HEK293 (cell line): Measurements from ENCODE around the gene NOC4L.

Source experiments
- FEZF1 ChIP-seq: fragments of 450-650 bp; formaldehyde crosslinking; IDR thresholded peaks from 2 replicates; pipeline ENCODE4 v1.5.1; 2016; ENCODE audit warnings: missing biosample characterization, missing genetic modification characterization
- GLIS1 ChIP-seq: fragments of 450-650 bp; formaldehyde crosslinking; IDR thresholded peaks from 2 replicates; pipeline ENCODE4 v1.5.1; 2016; ENCODE audit warnings: missing biosample characterization, missing genetic modification characterization
- HOXC10 ChIP-seq: sonication (generic); formaldehyde crosslinking; IDR thresholded peaks from 2 replicates; pipeline ENCODE4 v1.8.1; 2023; ENCODE audit warnings: mild to moderate bottlenecking, missing genetic modification reagents
- KLF10 ChIP-seq: fragments of 450-650 bp; IDR thresholded peaks from 2 replicates; pipeline ENCODE4 v1.5.1; 2018; ENCODE audit warnings: missing biosample characterization, mild to moderate bottlenecking, missing genetic modification characterization
- SP2 ChIP-seq: fragments of 450-650 bp; formaldehyde crosslinking; IDR thresholded peaks from 2 replicates; pipeline ENCODE4 v1.5.1; 2016; ENCODE audit warnings: missing biosample characterization, missing genetic modification characterization
- ZBTB7A ChIP-seq: fragments of 450-650 bp; formaldehyde crosslinking; IDR thresholded peaks from 2 replicates; pipeline ENCODE4 v1.5.1; 2016; ENCODE audit warnings: low read depth, missing biosample characterization, missing genetic modification characterization
- ZNF10 ChIP-seq: fragments of 450-650 bp; formaldehyde crosslinking; IDR thresholded peaks from 2 replicates; pipeline ENCODE4 v1.5.1; 2017; ENCODE audit warnings: missing biosample characterization, missing genetic modification characterization
- ZNF214 ChIP-seq: fragments of 450-650 bp; formaldehyde crosslinking; IDR thresholded peaks from 2 replicates; pipeline ENCODE4 v1.5.1; 2017; ENCODE audit warnings: missing biosample characterization, mild to moderate bottlenecking, missing genetic modification characterization, borderline replicate concordance
- ZNF324 ChIP-seq: fragments of 450-650 bp; formaldehyde crosslinking; IDR thresholded peaks from 2 replicates; pipeline ENCODE4 v1.5.1; 2016; ENCODE audit warnings: missing biosample characterization, missing genetic modification characterization
- ZNF426 ChIP-seq: fragments of 450-650 bp; formaldehyde crosslinking; IDR thresholded peaks from 2 replicates; pipeline ENCODE4 v1.5.1; 2017; ENCODE audit warnings: missing biosample characterization, missing genetic modification characterization, mild to moderate bottlenecking, inconsistent platforms, moderate library complexity
- ZNF560 ChIP-seq: fragments of 450-650 bp; formaldehyde crosslinking; IDR thresholded peaks from 2 replicates; pipeline ENCODE4 v1.5.1; 2017; ENCODE audit warnings: missing biosample characterization, missing genetic modification characterization, borderline replicate concordance
- ZNF561 ChIP-seq: fragments of 450-650 bp; IDR thresholded peaks from 2 replicates; pipeline ENCODE4 v1.5.1; 2018; ENCODE audit warnings: missing biosample characterization, missing genetic modification characterization, borderline replicate concordance
- ZNF596 ChIP-seq: fragments of 450-650 bp; IDR thresholded peaks from 2 replicates; pipeline ENCODE4 v1.5.0; 2018; ENCODE audit warnings: missing biosample characterization, mild to moderate bottlenecking, missing genetic modification characterization, moderate library complexity
- ZNF843 ChIP-seq: fragments of 450-650 bp; formaldehyde crosslinking; IDR thresholded peaks from 2 replicates; pipeline ENCODE4 v1.5.1; 2016; ENCODE audit warnings: missing biosample characterization, missing genetic modification characterization
- TF ChIP-seq, protein P1 (sequence below): fragments of 450-650 bp; formaldehyde crosslinking; IDR thresholded peaks from 2 replicates; pipeline ENCODE4 v1.5.1; 2016; ENCODE audit warnings: missing biosample characterization, missing genetic modification characterization, borderline replicate concordance
- TF ChIP-seq, protein P2 (sequence below): fragments of 450-650 bp; formaldehyde crosslinking; IDR thresholded peaks from 2 replicates; pipeline ENCODE4 v1.5.1; 2016; ENCODE audit warnings: missing biosample characterization, missing genetic modification characterization
- TF ChIP-seq, protein P3 (sequence below): fragments of 450-650 bp; formaldehyde crosslinking; IDR thresholded peaks from 2 replicates; pipeline ENCODE4 v1.5.1; 2017; ENCODE audit warnings: missing biosample characterization, missing genetic modification characterization
- TF ChIP-seq, protein P4 (sequence below): fragments of 450-650 bp; formaldehyde crosslinking; IDR thresholded peaks from 2 replicates; pipeline ENCODE4 v1.5.1; 2016; ENCODE audit warnings: missing biosample characterization, missing genetic modification characterization
- TF ChIP-seq, protein P5 (sequence below): fragments of 450-650 bp; formaldehyde crosslinking; IDR thresholded peaks from 2 replicates; pipeline ENCODE4 v1.5.1; 2016; ENCODE audit warnings: missing biosample characterization, missing genetic modification characterization, borderline replicate concordance
- TF ChIP-seq, protein P6 (sequence below): fragments of 450-650 bp; formaldehyde crosslinking; conservative IDR thresholded peaks from 2 replicates; pipeline ENCODE4 v1.5.1; 2016; ENCODE audit warnings: low read depth, missing biosample characterization, missing genetic modification characterization

The NOC4L gene

DNA sequence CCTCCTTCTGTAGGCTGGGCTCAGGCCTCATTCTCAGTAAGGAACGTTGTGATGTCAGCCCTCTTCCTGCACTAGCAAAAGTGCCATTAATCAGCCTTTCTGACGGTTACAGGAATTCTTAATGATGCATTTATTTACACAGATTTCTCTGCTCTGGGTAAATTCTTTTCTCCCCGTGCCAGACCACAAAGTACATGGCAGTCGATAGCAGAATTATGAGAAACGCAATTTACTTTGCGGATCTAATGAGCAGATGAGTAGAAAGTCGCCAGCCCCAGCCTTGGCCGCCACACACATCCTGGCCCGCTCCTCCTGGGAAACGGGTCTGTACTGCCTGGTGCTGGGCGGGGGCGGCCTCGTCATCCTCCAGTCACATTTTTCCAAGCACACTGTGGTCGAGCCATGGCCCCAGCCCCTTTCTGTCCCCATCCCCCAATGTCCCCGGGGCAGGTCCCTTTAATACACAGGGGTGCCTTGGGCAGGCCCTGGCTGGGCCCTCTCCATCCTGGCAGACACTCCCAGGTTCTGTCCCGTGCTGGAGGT is 25.9 kb downstream of the NOC4L start (continued):
- TF ChIP-seq, protein P1, sequence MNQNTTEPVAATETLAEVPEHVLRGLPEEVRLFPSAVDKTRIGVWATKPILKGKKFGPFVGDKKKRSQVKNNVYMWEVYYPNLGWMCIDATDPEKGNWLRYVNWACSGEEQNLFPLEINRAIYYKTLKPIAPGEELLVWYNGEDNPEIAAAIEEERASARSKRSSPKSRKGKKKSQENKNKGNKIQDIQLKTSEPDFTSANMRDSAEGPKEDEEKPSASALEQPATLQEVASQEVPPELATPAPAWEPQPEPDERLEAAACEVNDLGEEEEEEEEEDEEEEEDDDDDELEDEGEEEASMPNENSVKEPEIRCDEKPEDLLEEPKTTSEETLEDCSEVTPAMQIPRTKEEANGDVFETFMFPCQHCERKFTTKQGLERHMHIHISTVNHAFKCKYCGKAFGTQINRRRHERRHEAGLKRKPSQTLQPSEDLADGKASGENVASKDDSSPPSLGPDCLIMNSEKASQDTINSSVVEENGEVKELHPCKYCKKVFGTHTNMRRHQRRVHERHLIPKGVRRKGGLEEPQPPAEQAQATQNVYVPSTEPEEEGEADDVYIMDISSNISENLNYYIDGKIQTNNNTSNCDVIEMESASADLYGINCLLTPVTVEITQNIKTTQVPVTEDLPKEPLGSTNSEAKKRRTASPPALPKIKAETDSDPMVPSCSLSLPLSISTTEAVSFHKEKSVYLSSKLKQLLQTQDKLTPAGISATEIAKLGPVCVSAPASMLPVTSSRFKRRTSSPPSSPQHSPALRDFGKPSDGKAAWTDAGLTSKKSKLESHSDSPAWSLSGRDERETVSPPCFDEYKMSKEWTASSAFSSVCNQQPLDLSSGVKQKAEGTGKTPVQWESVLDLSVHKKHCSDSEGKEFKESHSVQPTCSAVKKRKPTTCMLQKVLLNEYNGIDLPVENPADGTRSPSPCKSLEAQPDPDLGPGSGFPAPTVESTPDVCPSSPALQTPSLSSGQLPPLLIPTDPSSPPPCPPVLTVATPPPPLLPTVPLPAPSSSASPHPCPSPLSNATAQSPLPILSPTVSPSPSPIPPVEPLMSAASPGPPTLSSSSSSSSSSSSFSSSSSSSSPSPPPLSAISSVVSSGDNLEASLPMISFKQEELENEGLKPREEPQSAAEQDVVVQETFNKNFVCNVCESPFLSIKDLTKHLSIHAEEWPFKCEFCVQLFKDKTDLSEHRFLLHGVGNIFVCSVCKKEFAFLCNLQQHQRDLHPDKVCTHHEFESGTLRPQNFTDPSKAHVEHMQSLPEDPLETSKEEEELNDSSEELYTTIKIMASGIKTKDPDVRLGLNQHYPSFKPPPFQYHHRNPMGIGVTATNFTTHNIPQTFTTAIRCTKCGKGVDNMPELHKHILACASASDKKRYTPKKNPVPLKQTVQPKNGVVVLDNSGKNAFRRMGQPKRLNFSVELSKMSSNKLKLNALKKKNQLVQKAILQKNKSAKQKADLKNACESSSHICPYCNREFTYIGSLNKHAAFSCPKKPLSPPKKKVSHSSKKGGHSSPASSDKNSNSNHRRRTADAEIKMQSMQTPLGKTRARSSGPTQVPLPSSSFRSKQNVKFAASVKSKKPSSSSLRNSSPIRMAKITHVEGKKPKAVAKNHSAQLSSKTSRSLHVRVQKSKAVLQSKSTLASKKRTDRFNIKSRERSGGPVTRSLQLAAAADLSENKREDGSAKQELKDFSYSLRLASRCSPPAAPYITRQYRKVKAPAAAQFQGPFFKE (tag by site-specific recombination) = no peak
- TF ChIP-seq, protein P2, sequence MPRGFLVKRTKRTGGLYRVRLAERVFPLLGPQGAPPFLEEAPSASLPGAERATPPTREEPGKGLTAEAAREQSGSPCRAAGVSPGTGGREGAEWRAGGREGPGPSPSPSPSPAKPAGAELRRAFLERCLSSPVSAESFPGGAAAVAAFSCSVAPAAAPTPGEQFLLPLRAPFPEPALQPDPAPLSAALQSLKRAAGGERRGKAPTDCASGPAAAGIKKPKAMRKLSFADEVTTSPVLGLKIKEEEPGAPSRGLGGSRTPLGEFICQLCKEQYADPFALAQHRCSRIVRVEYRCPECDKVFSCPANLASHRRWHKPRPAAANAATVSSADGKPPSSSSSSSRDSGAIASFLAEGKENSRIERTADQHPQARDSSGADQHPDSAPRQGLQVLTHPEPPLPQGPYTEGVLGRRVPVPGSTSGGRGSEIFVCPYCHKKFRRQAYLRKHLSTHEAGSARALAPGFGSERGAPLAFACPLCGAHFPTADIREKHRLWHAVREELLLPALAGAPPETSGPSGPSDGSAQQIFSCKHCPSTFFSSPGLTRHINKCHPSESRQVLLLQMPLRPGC = peak; percentile 84
- TF ChIP-seq ZBTB7A (tag by site-specific recombination) (no peak), ZNF596 (tag by site-specific recombination) (no peak), HOXC10 (CRISPR knock-in tag) (no peak), KLF10 (tag by site-specific recombination) (peak; percentile 78), ZNF560 (tag by site-specific recombination) (no peak), ZNF843 (tag by site-specific recombination) (peak; percentile 73; the same call in 1 of the 2 replicates), ZNF214 (tag by site-specific recombination) (no peak), ZNF10 (tag by site-specific recombination) (no peak), SP2 (peak; percentile 35; the same call in 1 of the 2 replicates), FEZF1 (tag by site-specific recombination) (peak; percentile 64), ZNF426 (tag by site-specific recombination) (no peak), ZNF324 (tag by site-specific recombination) (no peak), ZNF561 (tag by site-specific recombination) (peak; percentile 83), GLIS1 (tag by site-specific recombination) (no peak; the same call in 1 of the 2 replicates)
- TF ChIP-seq, protein P3, sequence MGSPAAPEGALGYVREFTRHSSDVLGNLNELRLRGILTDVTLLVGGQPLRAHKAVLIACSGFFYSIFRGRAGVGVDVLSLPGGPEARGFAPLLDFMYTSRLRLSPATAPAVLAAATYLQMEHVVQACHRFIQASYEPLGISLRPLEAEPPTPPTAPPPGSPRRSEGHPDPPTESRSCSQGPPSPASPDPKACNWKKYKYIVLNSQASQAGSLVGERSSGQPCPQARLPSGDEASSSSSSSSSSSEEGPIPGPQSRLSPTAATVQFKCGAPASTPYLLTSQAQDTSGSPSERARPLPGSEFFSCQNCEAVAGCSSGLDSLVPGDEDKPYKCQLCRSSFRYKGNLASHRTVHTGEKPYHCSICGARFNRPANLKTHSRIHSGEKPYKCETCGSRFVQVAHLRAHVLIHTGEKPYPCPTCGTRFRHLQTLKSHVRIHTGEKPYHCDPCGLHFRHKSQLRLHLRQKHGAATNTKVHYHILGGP (tag by site-specific recombination) = no peak
- TF ChIP-seq, protein P4, sequence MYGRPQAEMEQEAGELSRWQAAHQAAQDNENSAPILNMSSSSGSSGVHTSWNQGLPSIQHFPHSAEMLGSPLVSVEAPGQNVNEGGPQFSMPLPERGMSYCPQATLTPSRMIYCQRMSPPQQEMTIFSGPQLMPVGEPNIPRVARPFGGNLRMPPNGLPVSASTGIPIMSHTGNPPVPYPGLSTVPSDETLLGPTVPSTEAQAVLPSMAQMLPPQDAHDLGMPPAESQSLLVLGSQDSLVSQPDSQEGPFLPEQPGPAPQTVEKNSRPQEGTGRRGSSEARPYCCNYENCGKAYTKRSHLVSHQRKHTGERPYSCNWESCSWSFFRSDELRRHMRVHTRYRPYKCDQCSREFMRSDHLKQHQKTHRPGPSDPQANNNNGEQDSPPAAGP (tag by site-specific recombination) = peak; percentile 79
- TF ChIP-seq, protein P5, sequence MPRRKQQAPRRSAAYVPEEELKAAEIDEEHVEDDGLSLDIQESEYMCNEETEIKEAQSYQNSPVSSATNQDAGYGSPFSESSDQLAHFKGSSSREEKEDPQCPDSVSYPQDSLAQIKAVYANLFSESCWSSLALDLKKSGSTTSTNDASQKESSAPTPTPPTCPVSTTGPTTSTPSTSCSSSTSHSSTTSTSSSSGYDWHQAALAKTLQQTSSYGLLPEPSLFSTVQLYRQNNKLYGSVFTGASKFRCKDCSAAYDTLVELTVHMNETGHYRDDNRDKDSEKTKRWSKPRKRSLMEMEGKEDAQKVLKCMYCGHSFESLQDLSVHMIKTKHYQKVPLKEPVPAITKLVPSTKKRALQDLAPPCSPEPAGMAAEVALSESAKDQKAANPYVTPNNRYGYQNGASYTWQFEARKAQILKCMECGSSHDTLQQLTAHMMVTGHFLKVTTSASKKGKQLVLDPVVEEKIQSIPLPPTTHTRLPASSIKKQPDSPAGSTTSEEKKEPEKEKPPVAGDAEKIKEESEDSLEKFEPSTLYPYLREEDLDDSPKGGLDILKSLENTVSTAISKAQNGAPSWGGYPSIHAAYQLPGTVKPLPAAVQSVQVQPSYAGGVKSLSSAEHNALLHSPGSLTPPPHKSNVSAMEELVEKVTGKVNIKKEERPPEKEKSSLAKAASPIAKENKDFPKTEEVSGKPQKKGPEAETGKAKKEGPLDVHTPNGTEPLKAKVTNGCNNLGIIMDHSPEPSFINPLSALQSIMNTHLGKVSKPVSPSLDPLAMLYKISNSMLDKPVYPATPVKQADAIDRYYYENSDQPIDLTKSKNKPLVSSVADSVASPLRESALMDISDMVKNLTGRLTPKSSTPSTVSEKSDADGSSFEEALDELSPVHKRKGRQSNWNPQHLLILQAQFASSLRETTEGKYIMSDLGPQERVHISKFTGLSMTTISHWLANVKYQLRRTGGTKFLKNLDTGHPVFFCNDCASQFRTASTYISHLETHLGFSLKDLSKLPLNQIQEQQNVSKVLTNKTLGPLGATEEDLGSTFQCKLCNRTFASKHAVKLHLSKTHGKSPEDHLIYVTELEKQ (tag by site-specific recombination) = peak; percentile 73
- TF ChIP-seq, protein P6, sequence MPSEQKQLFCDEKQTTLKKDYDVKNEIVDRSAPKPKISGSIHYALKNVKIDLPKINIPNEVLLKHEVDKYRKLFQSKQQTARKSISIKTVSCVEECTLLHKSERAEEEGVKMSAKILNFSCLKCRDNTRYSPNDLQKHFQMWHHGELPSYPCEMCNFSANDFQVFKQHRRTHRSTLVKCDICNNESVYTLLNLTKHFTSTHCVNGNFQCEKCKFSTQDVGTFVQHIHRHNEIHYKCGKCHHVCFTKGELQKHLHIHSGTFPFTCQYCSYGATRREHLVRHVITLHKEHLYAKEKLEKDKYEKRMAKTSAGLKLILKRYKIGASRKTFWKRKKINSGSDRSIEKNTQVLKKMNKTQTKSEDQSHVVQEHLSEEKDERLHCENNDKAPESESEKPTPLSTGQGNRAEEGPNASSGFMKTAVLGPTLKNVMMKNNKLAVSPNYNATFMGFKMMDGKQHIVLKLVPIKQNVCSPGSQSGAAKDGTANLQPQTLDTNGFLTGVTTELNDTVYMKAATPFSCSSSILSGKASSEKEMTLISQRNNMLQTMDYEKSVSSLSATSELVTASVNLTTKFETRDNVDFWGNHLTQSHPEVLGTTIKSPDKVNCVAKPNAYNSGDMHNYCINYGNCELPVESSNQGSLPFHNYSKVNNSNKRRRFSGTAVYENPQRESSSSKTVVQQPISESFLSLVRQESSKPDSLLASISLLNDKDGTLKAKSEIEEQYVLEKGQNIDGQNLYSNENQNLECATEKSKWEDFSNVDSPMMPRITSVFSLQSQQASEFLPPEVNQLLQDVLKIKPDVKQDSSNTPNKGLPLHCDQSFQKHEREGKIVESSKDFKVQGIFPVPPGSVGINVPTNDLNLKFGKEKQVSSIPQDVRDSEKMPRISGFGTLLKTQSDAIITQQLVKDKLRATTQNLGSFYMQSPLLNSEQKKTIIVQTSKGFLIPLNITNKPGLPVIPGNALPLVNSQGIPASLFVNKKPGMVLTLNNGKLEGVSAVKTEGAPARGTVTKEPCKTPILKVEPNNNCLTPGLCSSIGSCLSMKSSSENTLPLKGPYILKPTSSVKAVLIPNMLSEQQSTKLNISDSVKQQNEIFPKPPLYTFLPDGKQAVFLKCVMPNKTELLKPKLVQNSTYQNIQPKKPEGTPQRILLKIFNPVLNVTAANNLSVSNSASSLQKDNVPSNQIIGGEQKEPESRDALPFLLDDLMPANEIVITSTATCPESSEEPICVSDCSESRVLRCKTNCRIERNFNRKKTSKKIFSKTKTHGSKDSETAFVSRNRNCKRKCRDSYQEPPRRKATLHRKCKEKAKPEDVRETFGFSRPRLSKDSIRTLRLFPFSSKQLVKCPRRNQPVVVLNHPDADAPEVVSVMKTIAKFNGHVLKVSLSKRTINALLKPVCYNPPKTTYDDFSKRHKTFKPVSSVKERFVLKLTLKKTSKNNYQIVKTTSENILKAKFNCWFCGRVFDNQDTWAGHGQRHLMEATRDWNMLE (tag by site-specific recombination) = 0 out of 2 replicates have a peak, but pooled peaks have one; percentile 23
